ENCODE measurements around the gene C12orf57. TPM values are rescaled to one million over a fixed set of nuclear protein-coding genes. Genes with fewer than 3 reads are reported as not detected.

The C12orf57 gene
- total and polyA plus RNA-seq, 8 donors = 86.8 to 314 (median 105) TPM

- no peak for ATAC-seq
- intact Hi-C loops (cut with DNase I) = loop anchor here in 1 of 3 donors (10.0 kb wide), 1 partner anchor 171 kb away; the partner anchor contains the start of gene C1R
- Histone ChIP-seq H3K27me3 (no peaks in the 10 kb centered on the region), H3K4me1 (peaks cover 3 to 24% (median 9%) of the 10 kb centered on the region in 3 donors), H3K36me3 (no peaks in the 10 kb centered on the region), H3K9me3 (no peaks in the 10 kb centered on the region), H3K4me3 (no peak overlapping the region), H3K27ac (no peak overlapping the region)
- WGBS, 2 donors = 26 to 32% methylated on average over 6 of the region's 6 CpGs
- no peak for FAIRE-seq
- TF ChIP-seq CTCF (IDR thresholded peaks at IDR 0.05) = no peak
- peak in 1 of 6 donors; percentile 56 for DNase-seq
These were observed 20.0 kb upstream of the C12orf57 start for GRCh38 chr12:6923851-6924250.

GRCh38 chr12:6925239-6925539 is 18.6 kb upstream of the C12orf57 start:
- WGBS, 2 donors = 39 to 40% methylated on average over 1 of the region's 1 CpG
- intact Hi-C loops (cut with DNase I) = loop anchor here in 1 of 3 donors (10.0 kb wide), 1 partner anchor 170 kb away; the partner anchor contains the start of gene C1R
- Histone ChIP-seq H3K9me3 (no peaks in the 10 kb centered on the region), H3K36me3 (no peaks in the 10 kb centered on the region), H3K27ac (peak overlapping the region; percentile 33 to 93 (median 76)), H3K27me3 (no peaks in the 10 kb centered on the region), H3K4me3 (peak overlapping the region in 1 of 4 donors; percentile 28), H3K4me1 (peaks cover 10 to 34% (median 15%) of the 10 kb centered on the region in 3 donors)
- no peak for FAIRE-seq
- no peak for ATAC-seq
- no peak for DNase-seq
- no peak for TF ChIP-seq CTCF (IDR thresholded peaks at IDR 0.05)

DNA sequence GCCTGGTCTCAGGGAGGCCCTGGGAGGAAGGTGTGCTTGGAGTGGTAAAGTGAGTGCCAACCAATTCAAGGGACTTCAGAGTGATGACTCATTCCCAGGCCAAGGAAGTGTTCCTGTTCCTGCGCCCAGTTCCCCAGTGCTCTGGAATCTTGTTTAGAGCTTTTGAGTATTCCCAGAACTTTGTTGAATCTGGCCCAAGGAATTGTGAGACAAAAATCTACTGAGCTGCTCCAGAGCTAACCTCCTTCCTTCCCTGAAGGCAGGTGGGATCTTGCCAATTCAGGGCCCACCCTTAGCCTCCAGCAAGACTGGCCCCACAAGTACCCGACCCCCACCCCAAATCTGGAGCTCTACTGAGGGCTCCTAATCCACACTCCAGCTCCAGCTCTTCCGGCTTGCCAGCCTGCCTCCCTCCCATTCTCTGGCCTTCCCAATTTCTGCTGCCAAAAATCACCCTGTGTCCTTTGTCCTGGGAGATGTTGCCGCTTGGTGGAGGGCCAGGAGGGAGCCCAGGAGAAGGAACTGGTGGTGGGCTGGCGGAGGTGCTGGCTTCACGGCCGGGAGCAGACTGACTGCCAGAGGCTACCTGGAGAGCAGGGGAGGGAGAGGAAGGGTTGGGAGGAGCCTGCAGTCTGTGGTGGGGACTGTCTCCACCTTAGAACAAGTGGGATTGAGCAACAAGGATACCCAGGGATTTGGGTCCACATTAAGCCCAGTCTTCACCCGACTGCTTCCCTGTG is 18.1 kb upstream of the C12orf57 start:
- DNase-seq = peak in 4 of 6 donors; percentile 55 to 74 (median 63)
- no peaks in the 10 kb centered on the region for H3K36me3 ChIP-seq
- no peaks in the 10 kb centered on the region for H3K27me3 ChIP-seq
- peak overlapping the region; percentile 33 to 93 (median 76) for H3K27ac ChIP-seq
- intact Hi-C loops (cut with DNase I) = loop anchor here in 1 of 3 donors (10.0 kb wide), 1 partner anchor 169 kb away; the partner anchor contains the start of gene C1R
- peak; percentile 54 to 78 (median 66) for ATAC-seq
- H3K4me3 ChIP-seq = peak overlapping the region in 2 of 4 donors; percentile 28 to 75
- no peak for FAIRE-seq
- no peak for TF ChIP-seq CTCF (IDR thresholded peaks at IDR 0.05)
- 13 to 20% methylated on average over 8 of the region's 8 CpGs for WGBS, 2 donors
- H3K4me1 ChIP-seq = peaks cover 13 to 36% (median 18%) of the 10 kb centered on the region in 3 donors
- no peaks in the 10 kb centered on the region for H3K9me3 ChIP-seq

GRCh38 chr12:6927379-6928021 is 16.3 kb upstream of the C12orf57 start, which contains the start of gene ATN1:
TSS of gene ATN1 (plus strand) at chr12:6927959. CDS start at chr12:6934002, 6,043 bp downstream.
- Histone ChIP-seq H3K4me3 (peak within 1 kb of the TSS; percentile 46 to 81 (median 71)), H3K27me3 (no peaks in the 10 kb centered on the region), H3K36me3 (no peaks in the 10 kb centered on the region), H3K9me3 (no peaks in the 10 kb centered on the region), H3K4me1 (peaks cover 13 to 43% (median 23%) of the 10 kb centered on the region in 3 donors), H3K27ac (peak within 1 kb of the TSS; percentile 68 to 93 (median 88))
- DNase-seq (peak; percentile 65 to 88 (median 80)), ATAC-seq (peak; percentile 28 to 55 (median 38)), FAIRE-seq (no peak)
- intact Hi-C loops (cut with DNase I) = loop anchor here in 1 of 3 donors (10.0 kb wide), 1 partner anchor 167 kb away; the partner anchor contains the start of gene C1R
- 1% methylated on average over 40 to 66 of the region's 66 CpGs for WGBS, 2 donors
- TF ChIP-seq CTCF (IDR thresholded peaks at IDR 0.05) = no peak
